ENCODE results near the gene HRG. TPM values are rescaled to one million over a fixed set of nuclear protein-coding genes. Genes with fewer than 3 reads are reported as not detected.

HRG gene
- total RNA-seq, 2 experiments from 2014 or later = not detected

- CTCF ChIA-PET = interaction anchor here (12.7 kb wide), 1 partner anchor 22 kb away, joined by 103 read pairs; the partner anchor contains the start of gene AHSG
These were observed 28.1 kb upstream of the HRG start for GRCh38 chr3:186637686-186638085.

GRCh38 chr3:186638259-186638658, 27.6 kb upstream of the HRG start:
- Mint-ChIP-seq H3K27ac (no peak overlapping the region), H3K4me3 (no peak overlapping the region), H3K9me3 (no peaks in the 10 kb centered on the region), H3K36me3 (ENCODE audit: low read depth) (no peaks in the 10 kb centered on the region), H3K4me1 (ENCODE audit: low read depth) (peaks cover 19% of the 10 kb centered on the region), H3K27me3 (peaks cover 18% of the 10 kb centered on the region)
- no peak for ATAC-seq
- intact Hi-C loops (cut with micrococcal nuclease) = no loop called here
- CTCF ChIA-PET = interaction anchor here (12.7 kb wide), 1 partner anchor 23 kb away, joined by 103 read pairs; the partner anchor contains the start of gene AHSG
- POLR2A ChIA-PET = no interaction called here
- no peak for TF ChIP-seq CTCF (IDR thresholded peaks at IDR 0.05)
- DNase-seq = no peak

More at GRCh38 chr3:186637686-186638085, 28.1 kb upstream of the HRG start:
- no peak overlapping the region for H3K27ac Mint-ChIP-seq
- no peak overlapping the region for H3K4me3 Mint-ChIP-seq
- no peaks in the 10 kb centered on the region for H3K9me3 Mint-ChIP-seq
- H3K36me3 Mint-ChIP-seq (ENCODE audit: low read depth) = no peaks in the 10 kb centered on the region
- peaks cover 13% of the 10 kb centered on the region for H3K4me1 Mint-ChIP-seq (ENCODE audit: low read depth)
- DNase-seq (no peak), ATAC-seq (no peak)
- intact Hi-C loops (cut with micrococcal nuclease) = no loop called here
- no peak for TF ChIP-seq CTCF (IDR thresholded peaks at IDR 0.05)
- H3K27me3 Mint-ChIP-seq = peaks cover 18% of the 10 kb centered on the region
- POLR2A ChIA-PET = no interaction called here

GRCh38 chr3:186639778-186640472, 25.9 kb upstream of the HRG start, which contains the start of gene FETUB:
FETUB (plus strand) TSS chr3:186640399; CDS start chr3:186640461, 62 bp downstream.
- ChIA-PET POLR2A (interaction anchor here (1.2 kb wide), 1 partner anchor 15 kb away, joined by 3 read pairs; no protein-coding TSS in a partner anchor), CTCF (interaction anchor here (12.7 kb wide), 1 partner anchor 24 kb away, joined by 103 read pairs; the partner anchor contains the start of gene AHSG)
- intact Hi-C loops (cut with micrococcal nuclease) = no loop called here
- DNase-seq (no peak), ATAC-seq (no peak)
- no peak within 1 kb of the TSS for H3K4me3 Mint-ChIP-seq
- no peak within 1 kb of the TSS for H3K27ac Mint-ChIP-seq
- peaks cover 18% of the 10 kb centered on the region for H3K27me3 Mint-ChIP-seq
- TF ChIP-seq CTCF (IDR thresholded peaks at IDR 0.05) = no peak
- H3K4me1 Mint-ChIP-seq (ENCODE audit: low read depth) = peaks cover 25% of the 10 kb centered on the region
- no peaks in the 10 kb centered on the region for H3K36me3 Mint-ChIP-seq (ENCODE audit: low read depth)
- no peaks in the 10 kb centered on the region for H3K9me3 Mint-ChIP-seq

GRCh38 chr3:186640473-186640818, 25.4 kb upstream of the HRG start:
- Mint-ChIP-seq H3K27ac (no peak overlapping the region), H3K9me3 (no peaks in the 10 kb centered on the region), H3K36me3 (ENCODE audit: low read depth) (no peaks in the 10 kb centered on the region), H3K27me3 (peaks cover 18% of the 10 kb centered on the region), H3K4me1 (ENCODE audit: low read depth) (peaks cover 25% of the 10 kb centered on the region), H3K4me3 (no peak overlapping the region)
- no peak for ATAC-seq
- intact Hi-C loops (cut with micrococcal nuclease) = no loop called here
- POLR2A ChIA-PET = interaction anchor here (1.2 to 1.7 kb wide), 2 partner anchors 16 to 143 kb away, joined by 3 to 5 read pairs; partner anchors contain the start of gene EIF4A2
- CTCF ChIA-PET = interaction anchor here (4.7 to 12.7 kb wide), 2 partner anchors 25 kb away, joined by 50 to 103 read pairs; partner anchors contain the start of gene AHSG
- TF ChIP-seq CTCF (IDR thresholded peaks at IDR 0.05) = no peak
- DNase-seq = no peak

GRCh38 chr3:186640929-186641328, 24.9 kb upstream of the HRG start:
- no peak for ATAC-seq
- Mint-ChIP-seq H3K4me3 (no peak overlapping the region), H3K36me3 (ENCODE audit: low read depth) (no peaks in the 10 kb centered on the region), H3K9me3 (no peaks in the 10 kb centered on the region), H3K27ac (no peak overlapping the region), H3K4me1 (ENCODE audit: low read depth) (peaks cover 25% of the 10 kb centered on the region), H3K27me3 (peaks cover 18% of the 10 kb centered on the region)
- DNase-seq = no peak
- TF ChIP-seq CTCF (IDR thresholded peaks at IDR 0.05) = no peak
- ChIA-PET CTCF (interaction anchor here (0.9 to 4.7 kb wide), 2 partner anchors 9 to 25 kb away, joined by 4 to 50 read pairs; no protein-coding TSS in a partner anchor), POLR2A (interaction anchor here (1.2 to 1.7 kb wide), 3 partner anchors 16 to 142 kb away, joined by 3 to 5 read pairs (median 3); partner anchors contain the start of genes DNAJB11 and EIF4A2)
- intact Hi-C loops (cut with micrococcal nuclease) = no loop called here
